Common myeloid progenitor, CD34-positive (primary cell): ENCODE data around the gene GNAL.

Experiments
- CTCF ChIA-PET: fragments of 350-600 bp; sonication (Branson Sonifier 250); formaldehyde crosslinking; loops from one replicate; lab custom pipeline; 2021; ENCODE audit warnings: antibody characterized with exemption; lab: Charles Lee
- POLR2A ChIA-PET: fragments of 350-600 bp; sonication (Branson Sonifier 250); formaldehyde crosslinking; loops from one replicate; lab custom pipeline; 2021; ENCODE audit warnings: antibody characterized with exemption; lab: Charles Lee
- DNase-seq, 3 donors: peaks; one replicate each; pipeline versions ENCODE4 v3.0.0 to v3.0.0-alpha.2; 2013
- H3K27ac ChIP-seq, 2 experiments: 1 replicate in 1 of 2; 2 replicates in 1 of 2; pipeline ENCODE4 v1.7.0; 2013; ENCODE audit warnings: inconsistent platforms in 2 of 2, low read length in 2 of 2, mild to moderate bottlenecking in 2 of 2, low read depth in 1 of 2, moderate library complexity in 1 of 2; ENCODE audit not compliant: severe bottlenecking in 2 of 2, insufficient read depth in 1 of 2, poor library complexity in 1 of 2
- H3K27me3 ChIP-seq, 5 experiments: replicated peaks in 2 of 5; 1 replicate in 3 of 5; 2 replicates in 2 of 5; pipeline versions ENCODE4 v1.6.1 to v1.7.0; 2013; ENCODE audit warnings: low read length in 4 of 5, mild to moderate bottlenecking in 2 of 5, moderate library complexity in 2 of 5, inconsistent platforms in 1 of 5; ENCODE audit not compliant: insufficient read depth in 5 of 5, control insufficient read depth in 4 of 5
- H3K36me3 ChIP-seq, 4 experiments: 1 replicate in 2 of 4; 2 replicates in 2 of 4; pipeline versions ENCODE4 v1.6.1 to v1.7.0; 2013; ENCODE audit warnings: low read length in 3 of 4, control low read depth in 1 of 4, mild to moderate bottlenecking in 1 of 4; ENCODE audit not compliant: control insufficient read depth in 4 of 4, insufficient read depth in 4 of 4
- H3K4me1 ChIP-seq, 4 experiments: 1 replicate in 3 of 4; 2 replicates in 1 of 4; pipeline versions ENCODE4 v1.6.1 to v1.7.1; 2013; ENCODE audit warnings: low read length in 3 of 4, mild to moderate bottlenecking in 3 of 4, control low read depth in 1 of 4, inconsistent platforms in 1 of 4, moderate library complexity in 1 of 4; ENCODE audit not compliant: control insufficient read depth in 4 of 4, insufficient read depth in 4 of 4; ENCODE audit errors: control extremely low read depth in 1 of 4
- H3K4me3 ChIP-seq, 7 experiments: 1 replicate in 4 of 7; 2 replicates in 3 of 7; pipeline versions ENCODE4 v1.5.1 to v1.7.0; 2013; ENCODE audit warnings: mild to moderate bottlenecking in 7 of 7, low read length in 6 of 7, moderate library complexity in 6 of 7, inconsistent platforms in 2 of 7, low read depth in 2 of 7, control low read depth in 1 of 7; ENCODE audit not compliant: insufficient read depth in 4 of 7, control insufficient read depth in 1 of 7; ENCODE audit errors: extremely low read depth in 1 of 7
- H3K9me3 ChIP-seq, 5 experiments: 1 replicate in 4 of 5; 2 replicates in 1 of 5; pipeline versions ENCODE4 v1.6.1 to v1.7.1; 2013; ENCODE audit warnings: low read length in 4 of 5, mild to moderate bottlenecking in 2 of 5, inconsistent platforms in 1 of 5, low read depth in 1 of 5, moderate library complexity in 1 of 5; ENCODE audit not compliant: control insufficient read depth in 4 of 5, insufficient read depth in 2 of 5; ENCODE audit errors: control extremely low read depth in 1 of 5
- WGBS: methylation state at CpG from one replicate; pipeline ENCODE4 v1.1.5; 2013; ENCODE audit not compliant: insufficient coverage; 5-methylcytosine and 5-hydroxymethylcytosine counted together

The GNAL gene

DNA sequence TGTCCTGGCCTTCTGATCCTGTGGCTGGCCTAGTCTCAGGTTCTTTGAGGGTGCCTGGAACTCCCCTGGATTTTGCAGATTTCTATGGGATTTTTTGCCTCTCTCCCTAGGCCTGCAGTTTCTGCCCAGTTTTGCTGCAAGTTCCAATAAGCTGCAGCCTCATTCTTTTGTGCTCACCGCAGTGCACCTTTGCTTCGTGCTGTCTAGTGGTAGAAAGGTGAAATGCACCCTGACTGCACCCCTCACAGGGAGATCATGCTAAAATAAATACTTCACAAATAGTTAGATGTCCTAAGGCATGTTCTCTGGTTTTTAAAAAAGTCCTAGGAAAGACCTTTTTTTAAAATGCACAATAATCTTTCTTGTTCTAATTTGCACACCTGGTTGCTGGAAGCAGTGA, 72.5 kb downstream of the GNAL start:
- Histone ChIP-seq H3K9me3 (no peaks in the 10 kb centered on the region), H3K27me3 (peaks cover 0 to 13% (median 11%) of the 10 kb centered on the region in 5 experiments), H3K27ac (no peak overlapping the region), H3K36me3 (no peaks in the 10 kb centered on the region), H3K4me1 (no peaks in the 10 kb centered on the region), H3K4me3 (no peak overlapping the region)
- no CpG with 5 or more reads among the region's 2 CpGs for WGBS
- no peak for DNase-seq
- ChIA-PET POLR2A (no interaction called here), CTCF (interaction anchor here (1.0 kb wide), 1 partner anchor 30 kb away, joined by 3 read pairs; no protein-coding TSS in a partner anchor)

DNA sequence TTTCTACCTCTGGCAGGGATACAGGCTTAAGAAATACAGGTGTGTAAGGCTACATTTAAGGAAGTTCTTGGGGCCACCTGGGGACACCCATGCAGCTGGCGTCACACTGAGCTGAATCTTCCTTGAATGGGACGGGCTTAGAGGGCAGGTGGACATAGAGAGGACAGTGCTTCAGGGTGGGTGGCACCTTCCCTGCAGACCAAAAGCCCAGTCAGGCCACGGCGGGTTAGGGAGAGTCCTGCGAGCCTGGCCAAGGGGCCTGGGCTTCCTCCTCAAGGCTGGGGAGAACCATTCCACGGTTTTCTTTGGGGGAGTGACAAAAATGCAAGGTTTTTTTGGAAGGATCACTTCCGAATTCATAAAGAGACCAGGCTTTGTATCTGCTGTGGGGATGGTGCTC, 73.4 kb downstream of the GNAL start:
- ChIA-PET CTCF (interaction anchor here (0.6 to 1.0 kb wide), 2 partner anchors 25 to 29 kb away, joined by 3 read pairs; no protein-coding TSS in a partner anchor), POLR2A (no interaction called here)
- H3K4me1 ChIP-seq, result no peaks in the 10 kb centered on the region
- H3K4me3 ChIP-seq, result no peak overlapping the region
- no peaks in the 10 kb centered on the region for H3K9me3 ChIP-seq
- no peak overlapping the region for H3K27ac ChIP-seq
- no peaks in the 10 kb centered on the region for H3K36me3 ChIP-seq
- DNase-seq, result no peak
- 95% methylated on average over 4 of the region's 7 CpGs for WGBS
- peaks cover 0 to 20% (median 9%) of the 10 kb centered on the region in 5 experiments for H3K27me3 ChIP-seq

DNA sequence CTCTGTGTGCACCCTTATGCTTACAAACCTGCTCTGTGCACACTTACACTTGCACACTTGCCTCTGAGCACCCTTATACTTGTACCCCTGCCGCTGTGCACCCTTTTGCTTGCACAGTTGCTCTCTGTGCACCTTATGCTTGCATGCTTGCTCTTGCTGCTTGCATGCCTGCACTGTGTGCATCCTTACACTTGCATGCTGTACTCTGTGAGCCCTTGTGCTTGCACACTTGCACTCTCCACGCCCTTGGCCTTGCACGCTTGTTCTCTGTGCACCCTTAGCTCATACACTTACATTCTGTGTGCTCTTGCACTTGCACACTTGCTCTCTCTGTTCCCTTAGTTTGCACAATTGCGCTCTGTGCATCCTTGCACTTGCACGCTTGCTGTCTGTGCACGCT, 78.3 kb downstream of the GNAL start:
- Histone ChIP-seq H3K27ac (no peak overlapping the region), H3K9me3 (no peaks in the 10 kb centered on the region), H3K27me3 (peaks cover 0 to 13% (median 3%) of the 10 kb centered on the region in 5 experiments), H3K4me3 (no peak overlapping the region), H3K4me1 (no peaks in the 10 kb centered on the region), H3K36me3 (no peaks in the 10 kb centered on the region)
- ChIA-PET CTCF (no interaction called here), POLR2A (no interaction called here)
- DNase-seq, result no peak
- WGBS, result 98% methylated on average over 6 of the region's 6 CpGs

DNA sequence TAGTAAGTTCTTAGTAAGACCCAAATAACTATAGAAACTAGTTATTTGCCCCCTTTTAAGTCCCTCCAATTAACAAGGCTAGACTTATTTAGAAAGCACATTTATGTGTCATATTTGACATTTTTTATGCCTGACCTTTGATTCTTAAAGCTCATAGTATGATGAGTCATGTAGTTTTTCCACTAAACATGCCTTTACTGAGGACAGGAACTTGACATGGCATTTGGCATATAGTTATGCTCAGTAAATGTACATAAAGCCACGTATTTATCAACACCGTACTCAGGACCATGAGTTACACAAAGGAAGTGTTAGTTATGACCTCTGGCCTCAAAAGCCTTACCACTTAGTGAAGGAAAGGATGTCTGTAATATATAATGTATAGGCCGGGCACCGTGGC, 78.9 kb downstream of the GNAL start:
- ChIA-PET POLR2A (no interaction called here), CTCF (no interaction called here)
- Histone ChIP-seq H3K9me3 (no peaks in the 10 kb centered on the region), H3K36me3 (no peaks in the 10 kb centered on the region), H3K4me3 (no peak overlapping the region), H3K27ac (no peak overlapping the region), H3K27me3 (peaks cover 0 to 13% (median 3%) of the 10 kb centered on the region in 5 experiments), H3K4me1 (no peaks in the 10 kb centered on the region)
- WGBS, result no CpG with 5 or more reads among the region's 4 CpGs
- DNase-seq, result no peak

DNA sequence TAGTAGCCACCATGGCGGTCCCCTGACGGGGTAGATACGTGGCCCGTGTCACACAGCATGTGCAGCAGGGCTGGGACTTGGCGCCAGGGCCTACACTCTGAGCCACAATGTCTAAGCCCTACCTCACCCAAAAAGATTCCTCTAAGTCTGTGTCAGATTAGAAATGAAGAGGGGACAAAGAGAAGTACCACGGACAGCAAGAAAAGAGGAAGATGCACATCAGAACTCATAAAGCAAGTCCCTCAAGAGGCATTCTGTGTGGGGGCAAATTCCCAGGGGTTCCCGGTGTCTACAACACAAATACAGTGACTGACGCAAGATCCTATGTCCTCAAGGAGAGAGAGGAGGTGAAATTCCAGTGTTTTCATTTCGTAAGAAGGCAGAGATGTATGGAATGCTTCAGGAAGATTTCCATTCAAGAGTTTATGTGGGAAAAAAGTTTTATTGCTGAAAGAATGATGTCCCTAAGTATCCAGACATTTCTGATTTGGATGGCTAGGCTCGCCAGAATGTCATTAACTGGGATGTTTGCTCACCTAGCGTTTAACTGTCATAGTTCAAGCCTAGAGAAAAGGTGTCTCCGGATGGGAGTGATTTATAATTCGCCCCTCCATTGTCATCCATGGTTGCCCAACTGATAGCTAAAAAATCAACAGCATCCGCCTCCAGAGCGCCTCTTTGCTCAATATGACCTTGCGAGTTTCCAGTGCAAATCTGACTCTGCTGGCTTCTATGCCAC, 86.5 kb downstream of the GNAL start:
- ChIA-PET POLR2A (no interaction called here), CTCF (no interaction called here)
- Histone ChIP-seq H3K4me1 (no peaks in the 10 kb centered on the region), H3K4me3 (no peak overlapping the region), H3K9me3 (no peaks in the 10 kb centered on the region), H3K36me3 (no peaks in the 10 kb centered on the region), H3K27ac (no peak overlapping the region), H3K27me3 (peaks cover 0 to 9% (median under 1%) of the 10 kb centered on the region in 5 experiments)
- no peak for DNase-seq
- WGBS, result 95% methylated on average over 13 of the region's 16 CpGs

DNA sequence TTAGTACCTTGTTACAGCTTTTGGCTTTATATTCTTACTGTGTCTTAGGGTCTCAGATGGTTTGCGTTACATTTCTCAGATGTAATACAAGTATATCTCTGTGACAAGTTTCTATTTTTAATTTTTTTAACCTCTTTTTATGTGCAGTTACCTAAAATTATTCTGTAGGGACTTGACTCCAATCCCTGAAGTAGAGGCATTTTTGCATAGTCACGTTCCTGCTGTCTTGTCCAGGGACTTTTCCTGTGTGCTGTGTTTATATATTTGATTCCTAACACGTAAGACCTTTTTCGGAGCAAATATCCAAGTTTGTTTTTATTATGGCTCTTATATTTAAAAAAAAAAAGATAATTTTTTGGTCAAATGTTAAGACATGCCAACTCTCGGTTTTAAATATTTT, 91.0 kb downstream of the GNAL start:
- Histone ChIP-seq H3K27me3 (peaks cover 0 to 14% (median 6%) of the 10 kb centered on the region in 5 experiments), H3K4me3 (no peak overlapping the region), H3K27ac (no peak overlapping the region), H3K9me3 (no peaks in the 10 kb centered on the region), H3K4me1 (no peaks in the 10 kb centered on the region), H3K36me3 (no peaks in the 10 kb centered on the region)
- DNase-seq, result no peak
- POLR2A ChIA-PET, result no interaction called here
- WGBS, result 100% methylated on average over 1 of the region's 5 CpGs
- CTCF ChIA-PET, result interaction anchor here (0.6 kb wide), 1 partner anchor 59 kb away, joined by 3 read pairs; no protein-coding TSS in a partner anchor

DNA sequence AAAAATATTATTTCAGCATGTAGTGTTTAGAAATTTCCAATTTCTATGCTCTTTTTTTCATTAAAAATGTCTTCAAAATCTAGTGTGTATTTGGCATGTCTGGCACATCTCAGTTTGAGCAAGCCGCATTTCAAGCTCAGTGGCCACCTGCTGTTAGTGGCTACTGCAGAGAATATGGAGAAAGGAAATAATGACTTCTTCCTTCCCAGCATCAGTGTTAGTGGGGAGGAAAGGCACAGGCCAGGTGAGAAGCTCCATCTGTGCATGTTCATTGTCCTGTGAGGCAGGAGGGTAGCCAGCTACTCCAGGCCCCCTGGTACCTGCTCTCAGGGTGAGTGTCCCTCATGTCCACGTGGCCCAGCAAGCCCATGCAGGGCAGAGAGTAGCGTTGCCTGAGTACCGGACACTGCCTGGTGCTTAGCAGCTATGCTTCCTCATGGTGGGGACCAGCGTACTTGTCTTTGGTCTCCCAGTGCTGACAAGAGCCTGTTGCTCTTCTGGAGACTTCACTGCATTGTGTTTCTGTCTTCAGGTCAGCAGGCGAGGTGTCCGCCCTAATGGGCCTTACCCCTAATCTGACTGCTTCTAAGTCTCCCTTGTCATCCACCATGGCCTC, 94.8 kb downstream of the GNAL start:
- H3K4me1 ChIP-seq, result peaks cover 0 to 2% (median 0%) of the 10 kb centered on the region in 4 experiments
- peaks cover 0 to 10% (median 6%) of the 10 kb centered on the region in 5 experiments for H3K27me3 ChIP-seq
- POLR2A ChIA-PET, result no interaction called here
- no peak overlapping the region for H3K27ac ChIP-seq
- CTCF ChIA-PET, result no interaction called here
- H3K4me3 ChIP-seq, result no peak overlapping the region
- no peak for DNase-seq
- no peaks in the 10 kb centered on the region for H3K36me3 ChIP-seq
- 100% methylated on average over 5 of the region's 7 CpGs for WGBS
- H3K9me3 ChIP-seq, result no peaks in the 10 kb centered on the region
